NB4 (cell line): ENCODE results near the gene CHM.
"Not testable (repeated sequence)": the region's sequence is repeated elsewhere in the genome, so short reads cannot be mapped to it uniquely, and the experiment has no call there.

Source experiments
- DNase-seq: peaks from one replicate; pipeline ENCODE4 v3.0.0; 2010; ENCODE audit warnings: low read depth
- H3K4me3 ChIP-seq: one replicate; pipeline ENCODE4 v1.5.1; 2011; ENCODE audit warnings: mild to moderate bottlenecking, low read depth, low read length, moderate library complexity
- MYC ChIP-seq: IDR thresholded peaks from 2 replicates; pipeline ENCODE4 v1.6.1; 2011; ENCODE audit warnings: low read depth, low read length
- POLR2A ChIP-seq: IDR thresholded peaks from 2 replicates; pipeline ENCODE4 v1.6.1; 2011; ENCODE audit warnings: mild to moderate bottlenecking; ENCODE audit not compliant: insufficient read length; ENCODE audit errors: extremely low read depth
- TF ChIP-seq, protein P1 (sequence below): IDR thresholded peaks from one replicate; pipeline ENCODE4 v1.5.1; 2012; ENCODE audit warnings: low read depth, low read length
- TF ChIP-seq, protein P2 (sequence below): IDR thresholded peaks from 2 replicates; pipeline ENCODE4 v1.6.1; 2011; ENCODE audit warnings: low read depth, low read length

Gene CHM

GRCh38 chrX:86023811-86024210 lies 23.5 kb downstream of the CHM start:
- H3K4me3 ChIP-seq: no peak overlapping the region
- peak; percentile 4 for DNase-seq
- TF ChIP-seq POLR2A (no peak), MYC (no peak)
- TF ChIP-seq, protein P1, sequence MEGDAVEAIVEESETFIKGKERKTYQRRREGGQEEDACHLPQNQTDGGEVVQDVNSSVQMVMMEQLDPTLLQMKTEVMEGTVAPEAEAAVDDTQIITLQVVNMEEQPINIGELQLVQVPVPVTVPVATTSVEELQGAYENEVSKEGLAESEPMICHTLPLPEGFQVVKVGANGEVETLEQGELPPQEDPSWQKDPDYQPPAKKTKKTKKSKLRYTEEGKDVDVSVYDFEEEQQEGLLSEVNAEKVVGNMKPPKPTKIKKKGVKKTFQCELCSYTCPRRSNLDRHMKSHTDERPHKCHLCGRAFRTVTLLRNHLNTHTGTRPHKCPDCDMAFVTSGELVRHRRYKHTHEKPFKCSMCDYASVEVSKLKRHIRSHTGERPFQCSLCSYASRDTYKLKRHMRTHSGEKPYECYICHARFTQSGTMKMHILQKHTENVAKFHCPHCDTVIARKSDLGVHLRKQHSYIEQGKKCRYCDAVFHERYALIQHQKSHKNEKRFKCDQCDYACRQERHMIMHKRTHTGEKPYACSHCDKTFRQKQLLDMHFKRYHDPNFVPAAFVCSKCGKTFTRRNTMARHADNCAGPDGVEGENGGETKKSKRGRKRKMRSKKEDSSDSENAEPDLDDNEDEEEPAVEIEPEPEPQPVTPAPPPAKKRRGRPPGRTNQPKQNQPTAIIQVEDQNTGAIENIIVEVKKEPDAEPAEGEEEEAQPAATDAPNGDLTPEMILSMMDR: no peak
- TF ChIP-seq, protein P2, sequence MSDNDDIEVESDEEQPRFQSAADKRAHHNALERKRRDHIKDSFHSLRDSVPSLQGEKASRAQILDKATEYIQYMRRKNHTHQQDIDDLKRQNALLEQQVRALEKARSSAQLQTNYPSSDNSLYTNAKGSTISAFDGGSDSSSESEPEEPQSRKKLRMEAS: no peak

- H3K4me3 ChIP-seq: no peak overlapping the region
- TF ChIP-seq POLR2A: no peak
- TF ChIP-seq, protein P2: no peak
- TF ChIP-seq, protein P1: no peak
- TF ChIP-seq MYC: no peak
- DNase-seq: no peak
Measured at GRCh38 chrX:86021652-86022289, 25.6 kb downstream of the CHM start.

DNA sequence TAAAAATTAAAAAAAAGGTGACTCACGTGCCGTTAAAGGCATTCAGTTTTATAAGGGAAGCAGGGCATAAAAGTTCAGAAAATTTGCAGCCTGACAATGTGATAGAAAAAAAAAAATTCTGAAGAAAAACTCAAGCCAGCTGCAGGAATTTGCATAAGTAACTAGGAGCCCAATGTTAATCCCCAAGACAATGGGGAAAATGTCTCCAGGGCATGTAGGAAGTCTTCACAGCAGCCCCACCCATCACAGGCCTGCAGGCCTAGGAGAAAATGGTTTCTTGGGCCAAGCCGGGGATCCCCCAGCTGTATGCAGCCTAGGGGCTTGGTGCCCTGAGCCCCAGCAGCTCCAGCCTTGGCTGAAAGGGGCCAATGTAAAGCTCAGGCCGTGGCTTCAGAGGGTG lies 31.2 kb downstream of the CHM start:
- TF ChIP-seq, protein P2: no peak
- no peak for TF ChIP-seq MYC
- no peak for TF ChIP-seq POLR2A
- TF ChIP-seq, protein P1: no peak
- no peak for DNase-seq
- H3K4me3 ChIP-seq: no peak overlapping the region

- not testable (repeated sequence) for DNase-seq, H3K4me3 ChIP-seq
Measured at GRCh38 chrX:86014959-86015358, 32.4 kb downstream of the CHM start.

- TF ChIP-seq POLR2A (no peak), MYC (no peak)
- TF ChIP-seq, protein P1: no peak
- TF ChIP-seq, protein P2: no peak
- no peak for DNase-seq
- no peak overlapping the region for H3K4me3 ChIP-seq
Measured at GRCh38 chrX:86014421-86014820, 32.9 kb downstream of the CHM start.

- DNase-seq: no peak
- H3K4me3 ChIP-seq: no peak overlapping the region
- TF ChIP-seq MYC (no peak), POLR2A (no peak)
- TF ChIP-seq, protein P1: no peak
- TF ChIP-seq, protein P2: no peak
Measured at GRCh38 chrX:86013792-86014191, 33.6 kb downstream of the CHM start.
